Upper lobe of left lung (tissue), 6 donors: ENCODE data around the gene TTC7B. TPM values are rescaled to one million over a fixed set of nuclear protein-coding genes. Genes with fewer than 3 reads are reported as not detected.

Source experiments
- ATAC-seq, 2 donors: fragments of 200-7000 bp; cut with Tn5 transposase; one replicate each; pipeline ENCODE4 v1.9.1; 2022; ENCODE audit warnings: mild to moderate bottlenecking in 2 of 2, moderate library complexity in 2 of 2; ENCODE audit not compliant: low FRiP score in 2 of 2
- DNase-seq, 2 donors: peaks; one replicate each; pipeline ENCODE4 v3.0.0-alpha.2; 2019 to 2020
- H3K27ac ChIP-seq, 4 donors: fragments of 200-600 bp; sonication (generic); one replicate each; pipeline ENCODE4 v1.5.1; 2016 to 2019
- H3K27me3 ChIP-seq, 4 donors: fragments of 200-600 bp; sonication (generic); one replicate each; pipeline ENCODE4 v1.5.1; 2017 to 2019
- H3K36me3 ChIP-seq, 4 donors: fragments of 200-600 bp; sonication (generic); one replicate each; pipeline ENCODE4 v1.5.1; 2016 to 2019
- H3K4me1 ChIP-seq, 4 donors: fragments of 200-600 bp; sonication (generic); one replicate each; pipeline ENCODE4 v1.5.1; 2018 to 2019
- H3K4me3 ChIP-seq, 4 donors: fragments of 200-600 bp; sonication (generic); one replicate each; pipeline ENCODE4 v1.5.1; 2017 to 2019; ENCODE audit warnings: mild to moderate bottlenecking in 2 of 4, moderate library complexity in 1 of 4
- H3K9me3 ChIP-seq, 4 donors: fragments of 200-600 bp; sonication (generic); one replicate each; pipeline ENCODE4 v1.5.1; 2018 to 2019
- CTCF ChIP-seq, 6 experiments: fragments of 450-650 bp in 4 of 6; fragments of 200-600 bp in 2 of 6; sonication (generic) in 2 of 6; IDR thresholded peaks; one replicate each; pipeline ENCODE4 v1.5.1; 2016 to 2019; ENCODE audit warnings: antibody characterized with exemption in 6 of 6
- EP300 ChIP-seq, 4 donors: sonication (generic); formaldehyde crosslinking; IDR thresholded peaks; one replicate each; pipeline ENCODE4 v1.5.1; 2017; ENCODE audit warnings: antibody characterized with exemption in 4 of 4, control low read depth in 2 of 4
- POLR2A ChIP-seq, 4 donors: fragments of 450-650 bp; IDR thresholded peaks; one replicate each; pipeline ENCODE4 v1.5.1; 2016 to 2017; ENCODE audit warnings: antibody characterized with exemption in 4 of 4, mild to moderate bottlenecking in 2 of 4
- POLR2AphosphoS5 ChIP-seq, 2 donors: sonication (generic); formaldehyde crosslinking; IDR thresholded peaks; one replicate each; pipeline ENCODE4 v1.5.1; 2017; ENCODE audit warnings: antibody characterized with exemption in 2 of 2
- WGBS, 2 donors: methylation state at CpG; one replicate each; pipeline ENCODE4 v1.1.5; 2017 to 2018; 5-methylcytosine and 5-hydroxymethylcytosine counted together
- total RNA-seq, 6 donors: library from RNA; depleted of rRNA in 4 of 6; stranded (reverse); fragments of >200 nt in 4 of 6; gene quantifications; one replicate each; pipeline versions ENCODE4 v1.1.0 to v1.2.1, GENCODE V29; 2016 to 2021
- donor health status: DM: no; HTN: no; CAD: no; lungs with moderate emphysema.
- donor health status: DM: no; HTN: yes; CAD: no; lungs with severe emphysema.

TTC7B gene
- total RNA-seq, 6 donors from 2014 or later, result 13.5 to 87.3 (median 37.5) TPM

- 91% methylated on average over 10 of the region's 10 CpGs for WGBS, 2 donors
- no peak overlapping the region for H3K27ac ChIP-seq
- no peaks in the 10 kb centered on the region for H3K9me3 ChIP-seq
These were observed 59.4 kb downstream of the TTC7B start for GRCh38 chr14:90756755-90757345.

GRCh38 chr14:90755661-90756304 lies 60.4 kb downstream of the TTC7B start:
- no peak overlapping the region for H3K27ac ChIP-seq
- ATAC-seq (no peak), DNase-seq (no peak)
- H3K4me1 ChIP-seq, result peaks cover 13 to 17% (median 16%) of the 10 kb centered on the region in 4 donors
- 72 to 88% methylated on average over 4 of the region's 4 CpGs for WGBS, 2 donors
- H3K9me3 ChIP-seq, result no peaks in the 10 kb centered on the region
- no peak overlapping the region for H3K4me3 ChIP-seq
- H3K36me3 ChIP-seq, result no peaks in the 10 kb centered on the region
- no peak for TF ChIP-seq EP300 (IDR thresholded peaks at IDR 0.05)
- no peak for TF ChIP-seq POLR2AphosphoS5 (IDR thresholded peaks at IDR 0.05)
- no peak for TF ChIP-seq POLR2A (IDR thresholded peaks at IDR 0.05)
- TF ChIP-seq CTCF (IDR thresholded peaks at IDR 0.05), result no peak
- no peaks in the 10 kb centered on the region for H3K27me3 ChIP-seq

More at GRCh38 chr14:90756755-90757345, 59.4 kb downstream of the TTC7B start:
- Histone ChIP-seq H3K36me3 (no peaks in the 10 kb centered on the region), H3K4me1 (peaks cover 13 to 17% (median 16%) of the 10 kb centered on the region in 4 donors), H3K4me3 (no peak overlapping the region), H3K27me3 (no peaks in the 10 kb centered on the region)
- TF ChIP-seq EP300 (IDR thresholded peaks at IDR 0.05), result no peak
- no peak for TF ChIP-seq CTCF (IDR thresholded peaks at IDR 0.05)
- TF ChIP-seq POLR2AphosphoS5 (IDR thresholded peaks at IDR 0.05), result no peak
- no peak for TF ChIP-seq POLR2A (IDR thresholded peaks at IDR 0.05)
- ATAC-seq (no peak), DNase-seq (no peak)

- Histone ChIP-seq H3K9me3 (peaks cover 4 to 11% (median 6%) of the 10 kb centered on the region in 4 donors), H3K4me1 (peaks cover 5 to 7% (median 6%) of the 10 kb centered on the region in 4 donors), H3K27ac (no peak overlapping the region), H3K4me3 (no peak overlapping the region), H3K36me3 (no peaks in the 10 kb centered on the region), H3K27me3 (no peaks in the 10 kb centered on the region)
- ATAC-seq, result no peak
- TF ChIP-seq POLR2AphosphoS5 (IDR thresholded peaks at IDR 0.05), result no peak
- no peak for TF ChIP-seq CTCF (IDR thresholded peaks at IDR 0.05)
- no peak for TF ChIP-seq EP300 (IDR thresholded peaks at IDR 0.05)
- no peak for TF ChIP-seq POLR2A (IDR thresholded peaks at IDR 0.05)
- DNase-seq, result no peak
- WGBS, 2 donors, result 87 to 94% methylated on average over 3 of the region's 3 CpGs
These were observed 62.7 kb downstream of the TTC7B start for GRCh38 chr14:90753456-90754005.

GRCh38 chr14:90750701-90751100 lies 65.5 kb downstream of the TTC7B start:
- ATAC-seq (no peak), DNase-seq (no peak)
- 86 to 100% methylated on average over 1 of the region's 1 CpG for WGBS, 2 donors
- H3K9me3 ChIP-seq, result peaks cover 4 to 17% (median 8%) of the 10 kb centered on the region in 4 donors
- TF ChIP-seq POLR2A (IDR thresholded peaks at IDR 0.05), result no peak
- TF ChIP-seq POLR2AphosphoS5 (IDR thresholded peaks at IDR 0.05), result no peak
- TF ChIP-seq EP300 (IDR thresholded peaks at IDR 0.05), result no peak
- no peak for TF ChIP-seq CTCF (IDR thresholded peaks at IDR 0.05)
- no peaks in the 10 kb centered on the region for H3K4me1 ChIP-seq
- H3K4me3 ChIP-seq, result no peak overlapping the region
- no peaks in the 10 kb centered on the region for H3K27me3 ChIP-seq
- no peak overlapping the region for H3K27ac ChIP-seq
- H3K36me3 ChIP-seq, result no peaks in the 10 kb centered on the region
